Body of pancreas (tissue), 4 donors: ENCODE measurements around the gene ZCCHC4. TPM values are rescaled to one million over a fixed set of nuclear protein-coding genes. Genes with fewer than 3 reads are reported as not detected.

Experiments
- ATAC-seq: fragments of 150-250 bp; one replicate; pipeline ENCODE4 v1.9.1; 2016
- DNase-seq, 4 donors: peaks; one replicate each; pipeline ENCODE4 v3.0.0-alpha.2; 2019
- H3K27ac ChIP-seq, 4 donors: fragments of 200-600 bp; sonication (generic); 1 replicate in 3 of 4; 2 replicates in 1 of 4; pipeline versions ENCODE4 v1.5.1 to v1.6.1; 2016 to 2019; ENCODE audit warnings: mild to moderate bottlenecking in 1 of 4, mixed read lengths in 1 of 4, moderate library complexity in 1 of 4
- H3K27me3 ChIP-seq, 2 donors: fragments of 200-600 bp; sonication (generic); one replicate each; pipeline ENCODE4 v1.6.0; 2016; ENCODE audit warnings: mild to moderate bottlenecking in 1 of 2
- H3K36me3 ChIP-seq, 2 donors: fragments of 200-600 bp; sonication (generic); replicated peaks in 1 of 2; 2 replicates each; pipeline ENCODE4 v1.5.1; 2016; ENCODE audit warnings: low read depth in 2 of 2; ENCODE audit not compliant: insufficient read depth in 1 of 2
- H3K4me1 ChIP-seq: fragments of 200-600 bp; sonication (generic); one replicate; pipeline ENCODE4 v1.6.0; 2016
- H3K4me3 ChIP-seq, 2 donors: fragments of 200-600 bp; sonication (generic); 1 replicate in 1 of 2; 2 replicates in 1 of 2; pipeline ENCODE4 v1.5.1; 2016 to 2019
- H3K9me3 ChIP-seq, 3 donors: fragments of 200-600 bp; sonication (generic); 1 replicate in 2 of 3; 2 replicates in 1 of 3; pipeline ENCODE4 v1.5.1; 2016
- POLR2A ChIP-seq, 3 donors: fragments of 450-650 bp; IDR thresholded peaks; one replicate each; pipeline ENCODE4 v1.6.1; 2016; ENCODE audit warnings: antibody characterized with exemption in 3 of 3, mild to moderate bottlenecking in 2 of 3
- WGBS, 2 donors: methylation state at CpG; one replicate each; pipeline ENCODE4 v1.1.5; 2017; 5-methylcytosine and 5-hydroxymethylcytosine counted together
- intact Hi-C: fragments of 100-400 bp; cut with DNase I; formaldehyde crosslinking; loops from one replicate; pipeline ENCODE4 v1.15.1; 2023
- total RNA-seq, 2 donors: library from RNA; depleted of rRNA; stranded (reverse); fragments of >200 nt; gene quantifications; one replicate each; pipeline ENCODE4 v1.1.0, GENCODE V29; 2016
- TF ChIP-seq, protein P1 (sequence below), 7 experiments: fragments of 450-650 bp in 4 of 7; fragments of 200-600 bp in 3 of 7; sonication (generic) in 3 of 7; IDR thresholded peaks; one replicate each; pipeline ENCODE4 v1.5.1; 2016 to 2019; ENCODE audit warnings: antibody characterized with exemption in 7 of 7

ZCCHC4 gene, protein sequence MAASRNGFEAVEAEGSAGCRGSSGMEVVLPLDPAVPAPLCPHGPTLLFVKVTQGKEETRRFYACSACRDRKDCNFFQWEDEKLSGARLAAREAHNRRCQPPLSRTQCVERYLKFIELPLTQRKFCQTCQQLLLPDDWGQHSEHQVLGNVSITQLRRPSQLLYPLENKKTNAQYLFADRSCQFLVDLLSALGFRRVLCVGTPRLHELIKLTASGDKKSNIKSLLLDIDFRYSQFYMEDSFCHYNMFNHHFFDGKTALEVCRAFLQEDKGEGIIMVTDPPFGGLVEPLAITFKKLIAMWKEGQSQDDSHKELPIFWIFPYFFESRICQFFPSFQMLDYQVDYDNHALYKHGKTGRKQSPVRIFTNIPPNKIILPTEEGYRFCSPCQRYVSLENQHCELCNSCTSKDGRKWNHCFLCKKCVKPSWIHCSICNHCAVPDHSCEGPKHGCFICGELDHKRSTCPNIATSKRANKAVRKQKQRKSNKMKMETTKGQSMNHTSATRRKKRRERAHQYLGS
- total RNA-seq: 1 to 10 TPM; 5.2 to 9.2 TPM

DNA sequence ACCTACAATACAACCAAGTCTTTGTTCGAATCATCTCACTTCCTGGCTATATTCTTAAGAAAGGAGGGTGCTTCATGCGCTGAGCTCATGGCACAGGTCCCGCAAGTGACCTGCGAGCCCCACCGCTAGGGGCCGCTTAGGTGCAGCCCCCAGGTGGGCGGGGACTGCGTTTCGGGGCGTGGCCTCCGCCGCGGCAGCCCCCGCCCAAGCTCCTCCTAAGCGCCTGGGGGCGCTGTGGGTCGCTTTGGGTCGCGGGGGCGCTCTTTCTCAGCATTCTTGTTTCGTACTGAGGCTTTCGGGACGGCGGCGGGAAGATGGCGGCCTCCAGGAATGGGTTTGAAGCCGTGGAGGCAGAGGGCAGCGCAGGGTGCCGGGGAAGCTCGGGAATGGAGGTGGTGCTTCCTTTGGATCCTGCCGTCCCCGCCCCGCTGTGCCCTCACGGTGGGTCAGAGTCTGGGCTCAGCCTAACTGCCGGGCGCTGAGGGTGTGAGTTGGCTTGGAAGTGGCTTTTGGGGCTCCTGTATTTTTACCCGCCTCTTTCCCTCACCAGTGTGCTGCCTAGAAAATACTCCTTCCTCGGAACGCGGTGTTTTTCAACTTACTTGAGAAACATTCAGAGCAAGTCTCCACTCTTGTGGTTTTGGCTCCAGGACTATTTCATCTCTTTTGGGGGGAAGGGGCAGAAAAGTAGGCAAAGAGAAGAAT lies at the start of gene ZCCHC4:
TSS of gene ZCCHC4 (plus strand) at position 279 of the 705 bp plus-strand sequence. CDS start at position 315, 36 bp downstream.
- peak within 1 kb of the TSS; percentile 29 to 55 for H3K4me3 ChIP-seq
- H3K27ac ChIP-seq: peak within 1 kb of the TSS in 3 of 4 donors; percentile 80
- no peaks in the 10 kb centered on the region for H3K27me3 ChIP-seq
- H3K36me3 ChIP-seq: peaks cover 0 to 2% of the 10 kb centered on the region in 2 donors
- DNase-seq (peak; percentile 91 to 93 (median 92)), ATAC-seq (peak; percentile 99)
- WGBS, 2 donors: 0% methylated on average over 17 to 40 of the region's 40 CpGs
- peaks cover 9% of the 10 kb centered on the region for H3K4me1 ChIP-seq
- intact Hi-C loops: no loop called here
- TF ChIP-seq, protein P1, sequence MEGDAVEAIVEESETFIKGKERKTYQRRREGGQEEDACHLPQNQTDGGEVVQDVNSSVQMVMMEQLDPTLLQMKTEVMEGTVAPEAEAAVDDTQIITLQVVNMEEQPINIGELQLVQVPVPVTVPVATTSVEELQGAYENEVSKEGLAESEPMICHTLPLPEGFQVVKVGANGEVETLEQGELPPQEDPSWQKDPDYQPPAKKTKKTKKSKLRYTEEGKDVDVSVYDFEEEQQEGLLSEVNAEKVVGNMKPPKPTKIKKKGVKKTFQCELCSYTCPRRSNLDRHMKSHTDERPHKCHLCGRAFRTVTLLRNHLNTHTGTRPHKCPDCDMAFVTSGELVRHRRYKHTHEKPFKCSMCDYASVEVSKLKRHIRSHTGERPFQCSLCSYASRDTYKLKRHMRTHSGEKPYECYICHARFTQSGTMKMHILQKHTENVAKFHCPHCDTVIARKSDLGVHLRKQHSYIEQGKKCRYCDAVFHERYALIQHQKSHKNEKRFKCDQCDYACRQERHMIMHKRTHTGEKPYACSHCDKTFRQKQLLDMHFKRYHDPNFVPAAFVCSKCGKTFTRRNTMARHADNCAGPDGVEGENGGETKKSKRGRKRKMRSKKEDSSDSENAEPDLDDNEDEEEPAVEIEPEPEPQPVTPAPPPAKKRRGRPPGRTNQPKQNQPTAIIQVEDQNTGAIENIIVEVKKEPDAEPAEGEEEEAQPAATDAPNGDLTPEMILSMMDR (IDR thresholded peaks at IDR 0.05): peak; percentile 94 to 99 (median 98)
- TF ChIP-seq POLR2A (IDR thresholded peaks at IDR 0.05): peak; percentile 35 to 85 (median 74)
- no peaks in the 10 kb centered on the region for H3K9me3 ChIP-seq

DNA sequence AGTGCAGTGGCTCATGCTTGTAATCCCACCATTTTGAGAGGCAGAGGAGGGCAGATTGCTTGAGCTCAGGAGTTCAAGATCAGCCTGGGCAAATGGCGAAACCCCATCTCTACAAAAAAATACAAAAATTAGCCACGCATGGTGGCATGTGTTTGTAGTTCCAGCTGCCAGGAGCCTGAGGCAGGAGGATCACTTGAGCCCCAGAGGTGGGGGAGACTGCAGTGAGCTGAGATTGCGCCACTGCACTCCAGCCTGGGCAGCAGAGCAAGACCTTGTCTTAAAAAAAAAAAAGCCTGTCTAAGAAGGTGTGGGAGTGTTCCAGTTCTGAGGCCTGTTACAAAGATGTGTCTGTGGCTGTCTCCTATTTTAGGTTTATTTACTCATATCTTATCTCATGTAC lies 40.7 kb upstream of the ZCCHC4 start:
- ATAC-seq: no peak
- WGBS, 2 donors: 97 to 98% methylated on average over 3 of the region's 3 CpGs
- Histone ChIP-seq H3K27me3 (no peaks in the 10 kb centered on the region), H3K4me3 (no peak overlapping the region), H3K27ac (no peak overlapping the region), H3K36me3 (peaks cover 0 to 4% of the 10 kb centered on the region in 2 donors), H3K9me3 (no peaks in the 10 kb centered on the region), H3K4me1 (no peaks in the 10 kb centered on the region)
- intact Hi-C loops: no loop called here
- TF ChIP-seq, protein P1 (IDR thresholded peaks at IDR 0.05): no peak
- TF ChIP-seq POLR2A (IDR thresholded peaks at IDR 0.05): no peak
- DNase-seq: no peak

DNA sequence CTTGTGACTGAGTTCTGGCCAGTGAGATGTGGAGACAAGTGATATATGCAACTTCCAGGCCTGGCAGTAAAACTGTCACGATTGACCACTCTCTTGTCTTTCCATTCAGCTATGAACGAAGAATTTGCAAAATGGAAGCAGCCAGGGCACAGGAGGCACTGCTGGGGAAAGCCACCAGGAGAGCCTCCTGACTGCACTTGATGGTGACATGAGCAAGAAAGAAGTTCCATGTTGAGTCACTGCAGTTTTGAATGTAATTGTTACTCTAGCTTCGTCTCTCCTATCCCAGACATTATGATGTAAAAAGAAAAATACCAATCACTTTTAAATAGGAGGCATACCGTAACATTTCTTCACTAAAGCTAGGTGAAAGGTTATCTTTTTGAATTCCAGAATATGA lies 32.4 kb upstream of the ZCCHC4 start:
- no peaks in the 10 kb centered on the region for H3K27me3 ChIP-seq
- intact Hi-C loops: no loop called here
- H3K9me3 ChIP-seq: no peaks in the 10 kb centered on the region
- ATAC-seq: no peak
- H3K27ac ChIP-seq: no peak overlapping the region
- no peaks in the 10 kb centered on the region for H3K36me3 ChIP-seq
- no peak for DNase-seq
- WGBS, 2 donors: 63 to 79% methylated on average over 4 of the region's 4 CpGs
- no peak overlapping the region for H3K4me3 ChIP-seq
- no peaks in the 10 kb centered on the region for H3K4me1 ChIP-seq
- TF ChIP-seq, protein P1 (IDR thresholded peaks at IDR 0.05): no peak
- TF ChIP-seq POLR2A (IDR thresholded peaks at IDR 0.05): no peak

DNA sequence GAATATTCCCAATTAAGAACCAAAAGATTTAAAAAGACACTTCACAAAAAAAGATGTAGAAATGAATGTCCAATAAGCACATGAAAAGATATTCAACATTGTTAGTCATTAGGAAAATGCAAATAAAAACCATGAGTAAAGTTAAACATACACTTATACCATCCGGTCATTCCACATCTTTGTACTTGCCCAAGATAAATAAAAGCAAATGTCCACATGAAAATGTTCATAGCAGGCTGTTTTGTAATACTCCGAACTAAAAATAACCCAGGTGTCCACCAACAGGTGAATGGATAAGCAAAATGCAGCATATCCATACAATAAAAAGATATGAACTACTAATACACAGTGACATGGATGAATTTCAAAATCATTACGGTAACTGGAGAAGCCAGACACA lies 28.6 kb upstream of the ZCCHC4 start:
- no peaks in the 10 kb centered on the region for H3K9me3 ChIP-seq
- H3K27me3 ChIP-seq: no peaks in the 10 kb centered on the region
- intact Hi-C loops: no loop called here
- no peak overlapping the region for H3K27ac ChIP-seq
- TF ChIP-seq, protein P1 (IDR thresholded peaks at IDR 0.05): no peak
- no peak for TF ChIP-seq POLR2A (IDR thresholded peaks at IDR 0.05)
- no peak overlapping the region for H3K4me3 ChIP-seq
- ATAC-seq: no peak
- DNase-seq: no peak
- WGBS, 2 donors: 17 to 19% methylated on average over 3 of the region's 3 CpGs
- no peaks in the 10 kb centered on the region for H3K36me3 ChIP-seq
- no peaks in the 10 kb centered on the region for H3K4me1 ChIP-seq
